K562 (cell line): Measurements from ENCODE around the gene ERGIC1. TPM values are rescaled to one million over a fixed set of nuclear protein-coding genes. Genes with fewer than 3 reads are reported as not detected.

Source experiments
- GTF3C2 ChIP-seq: IDR thresholded peaks from 3 replicates; pipeline ENCODE4 v1.6.1; 2011; ENCODE audit warnings: borderline replicate concordance, mild to moderate bottlenecking, moderate library complexity; ENCODE audit not compliant: insufficient read length; ENCODE audit errors: extremely low read depth
- HNRNPUL1 ChIP-seq: fragments of 200-400 bp; formaldehyde crosslinking; IDR thresholded peaks from 2 replicates; pipeline ENCODE4 v1.6.1; 2017; ENCODE audit warnings: low read length
- KAT7 ChIP-seq: sonication (generic); formaldehyde crosslinking; IDR thresholded peaks from 2 replicates; pipeline ENCODE4 v1.8.0; 2022; ENCODE audit warnings: missing genetic modification reagents, mild to moderate bottlenecking, borderline replicate concordance
- NCOA2 ChIP-seq, 2 experiments: fragments of 450-650 bp; IDR thresholded peaks; 2 replicates each; pipeline ENCODE4 v1.6.1; 2018; ENCODE audit warnings: mild to moderate bottlenecking in 2 of 2, moderate library complexity in 1 of 2; ENCODE audit not compliant: partially characterized antibody in 2 of 2
- NFATC3 ChIP-seq: fragments of 450-650 bp; IDR thresholded peaks from 2 replicates; pipeline ENCODE4 v1.6.1; 2017; ENCODE audit warnings: mild to moderate bottlenecking
- NR3C1 ChIP-seq: sonication (generic); formaldehyde crosslinking; IDR thresholded peaks from 2 replicates; pipeline ENCODE4 v1.8.1; 2022; ENCODE audit warnings: missing genetic modification reagents
- SNRNP70 ChIP-seq: fragments of 200-400 bp; formaldehyde crosslinking; optimal IDR thresholded peaks from 2 replicates; pipeline ENCODE3; 2017; ENCODE audit warnings: low read depth, low read length
- ZBTB40 ChIP-seq, 2 experiments: fragments of 450-650 bp in 1 of 2; sonication (generic) in 1 of 2; formaldehyde crosslinking in 1 of 2; IDR thresholded peaks; 2 replicates each; pipeline versions ENCODE4 v1.7.1 to v1.9.0; 2016 to 2022; ENCODE audit warnings: inconsistent platforms in 1 of 2, mild to moderate bottlenecking in 1 of 2, missing genetic modification reagents in 1 of 2
- ZNF592 ChIP-seq: fragments of 450-650 bp; IDR thresholded peaks from 2 replicates; pipeline ENCODE4 v1.6.1; 2017; ENCODE audit warnings: antibody characterized with exemption, mild to moderate bottlenecking
- ZNF79 ChIP-seq: fragments of 250-450 bp; sonication (Bioruptor Pico); IDR thresholded peaks from 2 replicates; pipeline ENCODE4 v1.4.0; 2020; ENCODE audit warnings: low read depth, mild to moderate bottlenecking, moderate library complexity
- polyA plus RNA-seq, 8 experiments: library from polyadenylated mRNA; depleted of rRNA in 4 of 8; stranded (reverse) in 5 of 8; unstranded in 3 of 8; fragments of >200 nt; fragmentation: Nextera tagmentation in 2 of 8; fragmentation: Illumina TruSeq in 1 of 8; extraction: Ambion mirVana in 2 of 8; extraction: Trizol in 1 of 8; gene quantifications; 2 replicates each; pipeline versions ENCODE4 v1.2.1 to v1.2.3, GENCODE V29; 2011 to 2014; ENCODE audit warnings: inconsistent platforms in 1 of 8, missing spikeins in 1 of 8
- total RNA-seq, 7 experiments: library from RNA; depleted of rRNA in 6 of 7; stranded (reverse); fragments of >200 nt in 6 of 7; fragmentation: Illumina TruSeq in 2 of 7; extraction: Trizol in 2 of 7; gene quantifications; 2 replicates each; pipeline versions ENCODE4 v1.2.1 to v1.2.3, GENCODE V29; 2011 to 2021; ENCODE audit warnings: low replicate concordance in 1 of 7

ERGIC1 gene
- total and polyA plus RNA-seq, 9 of the 15 experiments (the other 6 are each of a cell fraction or from before 2014, with no cell fraction given): 5.5 to 68.4 (median 36.4) TPM

- TF ChIP-seq GTF3C2 (no peak), NFATC3 (no peak), NR3C1 (CRISPR knock-in tag) (no peak), NCOA2 (IDR thresholded peaks at IDR 0.05; ENCODE audit: partially characterized antibody in 2 of 2) (no peak), ZNF79 (no peak), KAT7 (CRISPR knock-in tag) (no peak), ZBTB40 (IDR thresholded peaks at IDR 0.05) (peak; percentile 80), ZBTB40 (CRISPR knock-in tag; IDR thresholded peaks at IDR 0.05) (no peak), HNRNPUL1 (no peak), SNRNP70 (no peak), ZNF592 (no peak; the same call in 1 of the 2 replicates)
Measured at GRCh38 chr5:172833686-172834414, at the start of gene ERGIC1 (continued).
